ENCODE measurements around the gene TRAF4. TPM values are rescaled to one million over a fixed set of nuclear protein-coding genes. Genes with fewer than 3 reads are reported as not detected.

TRAF4 gene
- total RNA-seq, 4 donors from 2014 or later: 65.7 to 191 (median 126) TPM

DNA sequence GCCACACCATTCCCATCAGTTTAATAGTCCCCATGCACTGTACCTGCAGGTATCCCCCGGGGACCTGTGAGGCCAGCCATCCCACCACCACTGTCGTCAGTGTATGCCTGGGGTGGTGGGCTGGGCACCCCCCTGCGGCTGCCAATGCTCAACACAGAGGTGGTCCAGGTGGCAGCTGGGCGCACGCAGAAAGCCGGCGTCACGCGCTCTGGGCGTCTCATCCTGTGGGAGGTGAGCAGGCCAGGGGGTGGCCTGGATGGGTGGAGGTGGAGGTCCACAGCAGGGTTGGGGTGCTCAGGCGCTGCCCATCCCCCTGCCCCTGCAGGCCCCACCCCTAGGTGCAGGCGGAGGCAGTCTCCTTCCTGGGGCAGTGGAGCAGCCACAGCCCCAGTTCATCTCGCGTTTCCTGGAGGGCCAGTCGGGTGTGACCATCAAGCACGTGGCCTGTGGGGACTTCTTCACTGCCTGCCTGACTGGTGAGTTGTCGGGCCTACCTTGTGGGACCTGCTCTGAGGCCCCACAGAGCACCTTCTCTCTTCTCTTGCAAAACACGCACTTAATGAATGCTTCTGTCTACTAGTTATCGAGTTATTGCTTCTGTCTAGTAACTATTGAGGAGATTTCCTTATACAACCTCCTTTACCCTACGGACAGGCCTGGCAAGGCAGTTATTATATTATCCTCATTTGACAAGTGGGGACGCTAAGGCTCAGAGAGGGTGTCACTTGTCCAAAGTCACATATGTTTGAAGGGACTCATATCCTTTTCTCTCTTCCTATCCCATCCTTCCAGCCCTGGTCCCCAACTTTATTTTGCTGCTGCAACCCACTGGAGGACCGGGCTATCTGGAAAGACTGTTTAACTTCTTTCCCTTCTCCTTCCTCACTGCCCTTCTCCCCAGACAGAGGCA lies 5.8 kb upstream of the TRAF4 start:
- Histone ChIP-seq H3K36me3 (no peaks in the 10 kb centered on the region), H3K9me3 (no peaks in the 10 kb centered on the region), H3K27ac (peak overlapping the region in 2 of 4 donors; percentile 5 to 44), H3K4me1 (peaks cover 0 to 17% (median 14%) of the 10 kb centered on the region in 4 donors), H3K4me3 (no peak overlapping the region), H3K27me3 (no peaks in the 10 kb centered on the region)
- peak; percentile 69 for DNase-seq
- intact Hi-C loops (cut with DNase I; ENCODE audit: low total_unique reads): no loop called here
- in situ Hi-C loops (cut with MboI; ENCODE audit: low pct_ligation_motif_present in 1 of 4, low pct_unique_long_range_greater_than_20kb in 1 of 4, low sequenced_read_pairs in 3 of 4): no loop called here
- WGBS, 2 donors (ENCODE audit: low coverage in 1 of 2): 55 to 92% methylated on average over 4 to 15 of the region's 22 CpGs
- no peak for TF ChIP-seq POLR2AphosphoS5 (IDR thresholded peaks at IDR 0.05)
- no peak for TF ChIP-seq CTCF (IDR thresholded peaks at IDR 0.05)
- TF ChIP-seq POLR2A (IDR thresholded peaks at IDR 0.05): no peak
- no peak for TF ChIP-seq EP300 (IDR thresholded peaks at IDR 0.05; ENCODE audit: low read depth)

DNA sequence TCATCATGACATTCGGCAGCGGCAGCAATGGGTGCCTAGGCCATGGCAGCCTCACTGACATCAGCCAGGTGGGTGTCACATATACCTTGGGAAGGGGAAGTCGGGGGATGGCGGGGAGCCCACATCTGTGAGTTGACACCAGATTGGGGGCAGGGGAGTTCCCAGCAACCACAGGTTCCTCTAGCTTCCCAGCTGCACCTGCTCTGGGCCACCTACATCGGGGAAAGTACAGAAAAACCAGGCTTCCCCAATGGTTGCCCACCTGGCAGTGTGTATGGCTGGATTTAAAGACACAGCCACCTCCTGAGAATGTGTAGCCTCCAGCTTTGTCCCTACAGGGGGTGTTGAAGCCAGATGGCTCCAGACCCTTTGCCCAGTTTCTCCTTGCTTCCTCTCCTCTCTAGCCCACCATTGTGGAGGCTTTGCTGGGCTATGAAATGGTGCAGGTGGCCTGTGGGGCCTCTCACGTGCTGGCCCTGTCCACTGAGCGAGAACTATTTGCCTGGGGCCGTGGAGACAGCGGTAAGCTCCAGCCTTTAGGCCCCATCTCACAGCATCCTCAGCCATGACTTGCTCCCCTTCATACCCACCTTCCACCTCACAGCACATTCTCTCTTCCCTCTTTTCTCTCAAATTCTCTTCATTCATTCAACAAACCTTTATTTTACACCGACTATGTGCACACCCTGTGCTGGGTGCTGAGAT lies 5.0 kb upstream of the TRAF4 start:
- Histone ChIP-seq H3K4me3 (no peak overlapping the region), H3K27ac (peak overlapping the region in 2 of 4 donors; percentile 43 to 44), H3K9me3 (no peaks in the 10 kb centered on the region), H3K4me1 (peaks cover 0 to 21% (median 19%) of the 10 kb centered on the region in 4 donors), H3K27me3 (no peaks in the 10 kb centered on the region), H3K36me3 (no peaks in the 10 kb centered on the region)
- in situ Hi-C loops (cut with MboI; ENCODE audit: low pct_ligation_motif_present in 1 of 4, low pct_unique_long_range_greater_than_20kb in 1 of 4, low sequenced_read_pairs in 3 of 4) (no loop called here), intact Hi-C loops (cut with DNase I; ENCODE audit: low total_unique reads) (no loop called here)
- peak; percentile 61 for DNase-seq
- WGBS, 2 donors (ENCODE audit: low coverage in 1 of 2): 85% methylated on average over 6 to 10 of the region's 10 CpGs
- TF ChIP-seq CTCF (IDR thresholded peaks at IDR 0.05) (no peak), EP300 (IDR thresholded peaks at IDR 0.05; ENCODE audit: low read depth) (no peak), POLR2AphosphoS5 (IDR thresholded peaks at IDR 0.05) (no peak), POLR2A (IDR thresholded peaks at IDR 0.05) (no peak)

DNA sequence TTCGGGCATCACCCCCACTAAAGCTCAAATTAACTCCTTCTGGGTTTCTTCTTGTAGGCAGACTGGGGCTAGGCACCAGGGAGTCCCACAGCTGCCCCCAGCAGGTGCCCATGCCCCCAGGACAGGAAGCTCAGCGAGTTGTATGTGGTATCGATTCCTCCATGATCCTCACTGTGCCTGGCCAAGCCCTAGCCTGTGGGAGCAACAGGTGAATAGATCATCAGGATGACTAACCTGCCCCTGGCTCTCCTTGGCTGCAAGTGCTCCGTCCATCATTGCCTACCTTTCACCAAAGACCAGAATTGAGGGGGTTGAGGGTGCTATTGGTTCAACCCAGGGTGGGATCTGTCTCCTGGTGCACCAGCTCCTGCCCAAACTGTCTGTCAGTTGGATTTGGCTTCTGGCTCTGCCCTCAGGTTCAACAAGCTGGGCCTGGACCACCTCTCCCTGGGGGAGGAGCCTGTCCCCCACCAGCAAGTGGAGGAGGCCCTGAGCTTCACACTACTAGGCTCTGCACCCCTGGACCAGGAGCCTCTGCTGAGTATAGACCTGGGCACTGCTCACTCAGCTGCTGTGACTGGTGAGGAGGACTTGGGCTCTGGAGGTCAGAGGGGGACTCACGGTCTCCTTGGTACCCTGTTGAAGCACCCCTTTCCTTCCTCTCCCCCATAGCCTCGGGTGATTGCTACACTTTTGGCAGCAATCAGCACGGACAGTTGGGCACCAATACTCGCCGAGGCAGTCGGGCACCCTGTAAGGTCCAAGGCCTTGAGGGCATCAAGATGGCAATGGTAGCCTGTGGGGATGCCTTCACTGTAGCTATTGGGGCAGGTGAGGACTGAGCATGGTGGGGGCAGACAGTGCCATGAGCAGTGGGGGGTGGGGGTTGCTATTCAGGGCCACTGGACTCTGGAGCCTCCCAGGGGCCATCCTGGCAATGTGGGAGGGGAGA lies 3.1 kb upstream of the TRAF4 start:
- Histone ChIP-seq H3K4me1 (peaks cover 0 to 39% (median 25%) of the 10 kb centered on the region in 4 donors), H3K9me3 (no peaks in the 10 kb centered on the region), H3K27me3 (no peaks in the 10 kb centered on the region), H3K4me3 (no peak overlapping the region), H3K36me3 (no peaks in the 10 kb centered on the region), H3K27ac (no peak overlapping the region)
- TF ChIP-seq POLR2AphosphoS5 (IDR thresholded peaks at IDR 0.05): no peak
- intact Hi-C loops (cut with DNase I; ENCODE audit: low total_unique reads): no loop called here
- WGBS, 2 donors (ENCODE audit: low coverage in 1 of 2): 87% methylated on average over 10 of the region's 10 CpGs; no CpG with 5 or more reads in 1 of the 2 donors
- no peak for DNase-seq
- in situ Hi-C loops (cut with MboI; ENCODE audit: low pct_ligation_motif_present in 1 of 4, low pct_unique_long_range_greater_than_20kb in 1 of 4, low sequenced_read_pairs in 3 of 4): no loop called here

Measured in transverse colon (tissue), 4 donors.